ENCODE measurements around the gene RRAGB. TPM values are rescaled to one million over a fixed set of nuclear protein-coding genes. Genes with fewer than 3 reads are reported as not detected.
"Not testable (repeated sequence)": the region's sequence is repeated elsewhere in the genome, so short reads cannot be mapped to it uniquely, and the experiment has no call there.

Gene RRAGB
- total RNA-seq, 6 donors from 2014 or later: 13.7 to 50.3 (median 27.6) TPM

DNA sequence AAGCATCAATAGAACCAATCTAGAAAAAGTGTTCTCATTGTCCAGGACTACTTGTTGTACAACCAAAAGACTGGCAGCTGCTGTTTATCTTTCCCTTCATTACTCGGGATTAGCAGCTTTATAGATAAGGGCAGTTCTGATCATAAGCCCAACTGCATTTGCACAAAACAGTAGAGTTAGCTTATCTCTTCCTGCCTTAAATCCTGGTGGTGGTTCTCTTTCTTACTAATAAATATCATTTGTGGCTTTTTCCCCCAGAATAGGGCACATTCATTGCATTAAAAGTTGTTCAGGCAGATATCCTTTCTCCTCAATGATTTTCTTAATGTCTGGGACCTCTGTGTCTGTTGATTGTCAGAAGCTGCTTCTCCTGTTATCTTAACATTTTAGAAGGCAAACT is 20.2 kb upstream of the RRAGB start:
- WGBS, 2 donors: 56 to 60% methylated on average over 1 of the region's 1 CpG
- TF ChIP-seq POLR2AphosphoS5 (IDR thresholded peaks at IDR 0.05): no peak
- no peak for TF ChIP-seq POLR2A (IDR thresholded peaks at IDR 0.05)
- TF ChIP-seq EP300 (IDR thresholded peaks at IDR 0.05): no peak
- TF ChIP-seq, protein P1, sequence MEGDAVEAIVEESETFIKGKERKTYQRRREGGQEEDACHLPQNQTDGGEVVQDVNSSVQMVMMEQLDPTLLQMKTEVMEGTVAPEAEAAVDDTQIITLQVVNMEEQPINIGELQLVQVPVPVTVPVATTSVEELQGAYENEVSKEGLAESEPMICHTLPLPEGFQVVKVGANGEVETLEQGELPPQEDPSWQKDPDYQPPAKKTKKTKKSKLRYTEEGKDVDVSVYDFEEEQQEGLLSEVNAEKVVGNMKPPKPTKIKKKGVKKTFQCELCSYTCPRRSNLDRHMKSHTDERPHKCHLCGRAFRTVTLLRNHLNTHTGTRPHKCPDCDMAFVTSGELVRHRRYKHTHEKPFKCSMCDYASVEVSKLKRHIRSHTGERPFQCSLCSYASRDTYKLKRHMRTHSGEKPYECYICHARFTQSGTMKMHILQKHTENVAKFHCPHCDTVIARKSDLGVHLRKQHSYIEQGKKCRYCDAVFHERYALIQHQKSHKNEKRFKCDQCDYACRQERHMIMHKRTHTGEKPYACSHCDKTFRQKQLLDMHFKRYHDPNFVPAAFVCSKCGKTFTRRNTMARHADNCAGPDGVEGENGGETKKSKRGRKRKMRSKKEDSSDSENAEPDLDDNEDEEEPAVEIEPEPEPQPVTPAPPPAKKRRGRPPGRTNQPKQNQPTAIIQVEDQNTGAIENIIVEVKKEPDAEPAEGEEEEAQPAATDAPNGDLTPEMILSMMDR (IDR thresholded peaks at IDR 0.05): no peak

DNA sequence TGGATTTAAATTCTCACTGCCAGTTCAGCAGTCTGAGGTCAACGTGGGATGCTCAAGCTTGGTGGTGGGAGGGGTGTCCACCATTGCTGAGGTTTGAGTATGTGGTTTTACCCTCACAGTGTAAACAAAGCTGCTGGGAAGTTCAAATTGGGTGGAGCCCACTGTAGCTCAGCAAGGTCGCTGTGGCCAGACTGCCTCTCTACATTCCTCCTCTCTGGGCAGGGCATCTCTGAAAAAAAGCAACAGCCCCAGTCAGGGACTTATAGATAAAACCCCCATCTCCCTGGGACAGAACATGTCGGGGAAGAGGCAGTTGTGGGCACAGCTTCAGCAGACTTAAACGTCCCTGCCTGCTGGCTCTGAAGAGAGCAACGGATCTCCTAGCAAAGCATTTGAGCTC is 14.9 kb upstream of the RRAGB start:
- H3K9me3 ChIP-seq: peaks cover 0 to 13% (median 0%) of the 10 kb centered on the region in 4 donors
- ATAC-seq (ENCODE audit: low FRiP score in 2 of 2) (no peak), DNase-seq (no peak)
- H3K36me3 ChIP-seq: no peaks in the 10 kb centered on the region
- no peaks in the 10 kb centered on the region for H3K4me1 ChIP-seq
- H3K27me3 ChIP-seq: no peaks in the 10 kb centered on the region
- H3K27ac ChIP-seq: no peak overlapping the region
- 43% methylated on average over 5 of the region's 5 CpGs; no CpG with 5 or more reads in 1 of the 2 donors for WGBS, 2 donors
- H3K4me3 ChIP-seq: no peak overlapping the region
- no peak for TF ChIP-seq EP300 (IDR thresholded peaks at IDR 0.05)
- no peak for TF ChIP-seq POLR2A (IDR thresholded peaks at IDR 0.05)
- TF ChIP-seq, protein P1 (IDR thresholded peaks at IDR 0.05): no peak
- TF ChIP-seq POLR2AphosphoS5 (IDR thresholded peaks at IDR 0.05): no peak

More for the DNA sequence above, 20.2 kb upstream of the RRAGB start:
- Histone ChIP-seq H3K9me3 (peaks cover 0 to 13% (median 0%) of the 10 kb centered on the region in 4 donors), H3K4me1 (no peaks in the 10 kb centered on the region), H3K36me3 (no peaks in the 10 kb centered on the region), H3K27me3 (no peaks in the 10 kb centered on the region), H3K27ac (no peak overlapping the region), H3K4me3 (no peak overlapping the region)
- DNase-seq (no peak), ATAC-seq (ENCODE audit: low FRiP score in 2 of 2) (no peak)

DNA sequence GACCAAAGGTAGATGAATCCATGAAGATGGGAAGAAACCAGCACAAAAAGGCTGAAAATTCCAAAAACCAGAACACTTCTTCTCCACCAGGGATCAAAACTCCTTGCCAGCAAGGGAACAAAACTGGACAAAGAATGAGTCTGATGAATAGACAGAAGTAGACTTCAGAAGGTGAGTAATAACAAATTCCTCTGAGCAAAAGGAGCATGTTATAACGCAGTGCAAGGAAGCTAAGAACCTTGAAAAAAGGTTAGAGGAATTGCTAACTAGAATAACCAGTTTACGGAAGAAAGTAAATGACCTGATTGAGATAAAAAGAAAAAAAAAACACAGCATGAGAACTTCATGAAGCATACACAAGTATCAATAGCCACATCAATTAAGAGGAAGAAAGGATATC is 14.1 kb upstream of the RRAGB start:
- not testable (repeated sequence) for ATAC-seq (ENCODE audit: low FRiP score in 2 of 2); H3K27ac ChIP-seq; H3K27me3 ChIP-seq; H3K4me3 ChIP-seq; DNase-seq; H3K36me3 ChIP-seq; H3K4me1 ChIP-seq
- 75 to 76% methylated on average over 2 of the region's 2 CpGs for WGBS, 2 donors
- peaks cover 0 to 18% (median 0%) of the 10 kb centered on the region in 4 donors for H3K9me3 ChIP-seq

DNA sequence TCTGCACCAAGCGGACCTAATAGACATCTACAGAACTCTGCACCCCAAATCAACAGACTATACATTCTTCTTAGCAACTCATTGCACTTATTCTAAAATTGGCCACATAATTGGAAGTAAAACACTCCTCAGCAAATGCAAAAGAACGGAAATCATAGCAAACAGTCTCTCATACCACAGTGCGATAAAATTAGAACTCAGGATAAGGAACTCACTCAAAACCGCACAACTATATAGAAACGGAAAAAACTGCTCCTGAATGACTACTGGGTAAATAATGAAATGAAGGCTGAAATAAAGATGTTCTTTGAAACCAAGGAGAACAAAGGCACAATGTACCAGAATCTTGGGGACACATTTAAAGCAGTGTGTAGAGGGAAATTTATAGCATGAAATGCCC is 12.5 kb upstream of the RRAGB start:
- H3K9me3 ChIP-seq: peaks cover 0 to 22% (median 4%) of the 10 kb centered on the region in 4 donors
- ATAC-seq (ENCODE audit: low FRiP score in 2 of 2); DNase-seq; H3K27ac ChIP-seq; H3K4me1 ChIP-seq; H3K4me3 ChIP-seq; H3K27me3 ChIP-seq; H3K36me3 ChIP-seq: not testable (repeated sequence)
- WGBS, 2 donors: 59 to 64% methylated on average over 5 of the region's 5 CpGs

DNA sequence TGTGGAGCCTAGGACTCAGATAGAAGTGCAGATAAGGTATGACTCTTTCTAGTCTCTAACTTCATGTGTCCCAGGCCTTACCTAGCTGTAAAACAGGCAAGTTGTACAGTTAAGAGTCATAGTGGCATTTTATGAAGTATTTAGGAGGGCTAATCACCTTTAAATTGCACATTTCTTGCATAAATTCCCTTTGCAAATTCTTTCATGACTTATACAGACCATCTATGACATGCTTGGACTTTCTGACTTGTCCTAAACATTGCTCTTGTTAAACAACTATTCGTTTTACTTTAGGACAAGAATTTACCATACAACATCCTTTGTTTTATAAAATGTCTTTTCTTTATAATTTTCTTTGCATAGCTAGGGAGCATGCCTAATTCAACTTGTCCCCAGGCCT is 7.8 kb upstream of the RRAGB start:
- DNase-seq (no peak), ATAC-seq (ENCODE audit: low FRiP score in 2 of 2) (no peak)
- 38 to 42% methylated on average over 1 of the region's 1 CpG for WGBS, 2 donors
- H3K4me1 ChIP-seq: no peaks in the 10 kb centered on the region
- H3K4me3 ChIP-seq: no peak overlapping the region
- H3K9me3 ChIP-seq: peaks cover 0 to 9% (median 4%) of the 10 kb centered on the region in 4 donors
- no peak overlapping the region for H3K27ac ChIP-seq
- no peaks in the 10 kb centered on the region for H3K36me3 ChIP-seq
- no peak for TF ChIP-seq POLR2A (IDR thresholded peaks at IDR 0.05)
- no peak for TF ChIP-seq POLR2AphosphoS5 (IDR thresholded peaks at IDR 0.05)
- TF ChIP-seq, protein P1 (IDR thresholded peaks at IDR 0.05): no peak
- no peak for TF ChIP-seq EP300 (IDR thresholded peaks at IDR 0.05)
- no peaks in the 10 kb centered on the region for H3K27me3 ChIP-seq

DNA sequence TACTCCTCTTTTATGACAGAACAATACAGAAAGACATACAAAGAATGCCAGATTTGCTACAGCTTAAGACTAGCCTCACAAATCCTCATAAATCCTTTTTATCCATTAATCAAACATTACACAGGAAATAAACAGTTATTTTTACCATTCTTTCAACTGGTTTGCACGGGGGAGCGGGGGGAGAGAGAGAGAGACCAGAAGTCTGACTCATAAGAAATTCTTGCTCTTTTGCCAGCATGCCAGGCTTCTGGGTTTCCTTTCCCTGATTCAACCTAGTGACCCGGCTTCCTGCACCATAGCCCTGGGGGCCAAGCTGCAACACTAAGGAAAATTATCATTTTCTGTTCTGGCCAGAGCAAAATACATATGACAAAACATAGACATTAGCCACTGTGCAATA is 6.8 kb upstream of the RRAGB start:
- H3K9me3 ChIP-seq: peaks cover 0 to 9% (median 4%) of the 10 kb centered on the region in 4 donors
- no peak for ATAC-seq (ENCODE audit: low FRiP score in 2 of 2)
- 10 to 36% methylated on average over 3 of the region's 3 CpGs for WGBS, 2 donors
- H3K4me1 ChIP-seq: no peaks in the 10 kb centered on the region
- H3K27me3 ChIP-seq: no peaks in the 10 kb centered on the region
- TF ChIP-seq, protein P1 (IDR thresholded peaks at IDR 0.05): no peak
- TF ChIP-seq POLR2A (IDR thresholded peaks at IDR 0.05) (no peak), EP300 (IDR thresholded peaks at IDR 0.05) (no peak), POLR2AphosphoS5 (IDR thresholded peaks at IDR 0.05) (no peak)
- no peak for DNase-seq
- H3K36me3 ChIP-seq: no peaks in the 10 kb centered on the region
- no peak overlapping the region for H3K27ac ChIP-seq
- no peak overlapping the region for H3K4me3 ChIP-seq

Measured in upper lobe of left lung (tissue), 6 donors.